Spleen (tissue), 7 donors: ENCODE results near the gene ST6GALNAC3.

Source experiments
- POLR2A ChIP-seq, 3 donors: fragments of 450-650 bp; IDR thresholded peaks; one replicate each; pipeline ENCODE4 v1.5.1; 2017; ENCODE audit warnings: antibody characterized with exemption in 3 of 3, mild to moderate bottlenecking in 1 of 3
- POLR2AphosphoS5 ChIP-seq, 3 donors: sonication (generic); formaldehyde crosslinking; IDR thresholded peaks; one replicate each; pipeline ENCODE4 v1.5.1; 2017; ENCODE audit warnings: antibody characterized with exemption in 3 of 3
- TF ChIP-seq, protein P1 (sequence below), 11 experiments: fragments of 200-600 bp in 7 of 11; fragments of 450-650 bp in 4 of 11; sonication (generic) in 4 of 11; IDR thresholded peaks in 8 of 11; conservative IDR thresholded peaks in 3 of 11; 1 replicate in 7 of 11; 2 replicates in 4 of 11; pipeline versions ENCODE4 v1.4.0 to v1.8.0; 2016 to 2021; ENCODE audit warnings: antibody characterized with exemption in 11 of 11, inconsistent platforms in 4 of 11, mild to moderate bottlenecking in 1 of 11
- donor health status: DM: no; HTN: no; CAD: no; lungs with moderate emphysema.
- donor health status: DM: no; HTN: no; CAD: no.
- donor health status: DM: no; HTN: no; CAD: no.

DNA sequence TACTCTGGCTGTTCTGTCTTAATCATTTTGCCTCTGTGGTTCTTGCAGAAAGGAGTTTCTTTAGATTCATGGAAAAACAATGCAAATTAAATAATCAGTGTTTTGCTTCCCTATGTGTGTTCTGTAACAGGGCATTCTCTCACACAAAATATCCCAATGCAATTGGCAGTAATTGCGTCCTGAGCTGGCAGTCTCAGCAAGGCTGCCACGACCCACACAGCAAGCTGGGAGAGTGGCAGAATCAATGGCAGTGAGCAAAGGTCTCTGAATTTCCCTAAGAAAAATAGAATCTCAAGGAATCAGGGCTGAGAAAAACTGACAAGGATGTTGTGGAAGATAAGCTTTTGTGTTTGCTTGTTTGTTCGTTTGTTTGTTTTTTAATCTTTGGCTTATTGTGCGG is 594.6 kb downstream of the ST6GALNAC3 start:
- TF ChIP-seq POLR2A (IDR thresholded peaks at IDR 0.05): no peak
- TF ChIP-seq, protein P1, sequence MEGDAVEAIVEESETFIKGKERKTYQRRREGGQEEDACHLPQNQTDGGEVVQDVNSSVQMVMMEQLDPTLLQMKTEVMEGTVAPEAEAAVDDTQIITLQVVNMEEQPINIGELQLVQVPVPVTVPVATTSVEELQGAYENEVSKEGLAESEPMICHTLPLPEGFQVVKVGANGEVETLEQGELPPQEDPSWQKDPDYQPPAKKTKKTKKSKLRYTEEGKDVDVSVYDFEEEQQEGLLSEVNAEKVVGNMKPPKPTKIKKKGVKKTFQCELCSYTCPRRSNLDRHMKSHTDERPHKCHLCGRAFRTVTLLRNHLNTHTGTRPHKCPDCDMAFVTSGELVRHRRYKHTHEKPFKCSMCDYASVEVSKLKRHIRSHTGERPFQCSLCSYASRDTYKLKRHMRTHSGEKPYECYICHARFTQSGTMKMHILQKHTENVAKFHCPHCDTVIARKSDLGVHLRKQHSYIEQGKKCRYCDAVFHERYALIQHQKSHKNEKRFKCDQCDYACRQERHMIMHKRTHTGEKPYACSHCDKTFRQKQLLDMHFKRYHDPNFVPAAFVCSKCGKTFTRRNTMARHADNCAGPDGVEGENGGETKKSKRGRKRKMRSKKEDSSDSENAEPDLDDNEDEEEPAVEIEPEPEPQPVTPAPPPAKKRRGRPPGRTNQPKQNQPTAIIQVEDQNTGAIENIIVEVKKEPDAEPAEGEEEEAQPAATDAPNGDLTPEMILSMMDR (IDR thresholded peaks at IDR 0.05 in 8 of 11, conservative IDR thresholded peaks at IDR 0.05 in 3 of 11): no peak
- no peak for TF ChIP-seq POLR2AphosphoS5 (IDR thresholded peaks at IDR 0.05)
